Fibroblast of skin of left quadriceps (primary cell): ENCODE data around the gene CACNA1S.

Source experiments
- DNase-seq, 2 experiments: peaks; one replicate each; pipeline ENCODE4 v3.0.0-alpha.2; 2013; ENCODE audit warnings: low read depth in 2 of 2

The CACNA1S gene

GRCh38 chr1:201062511-201063091, 49.6 kb downstream of the CACNA1S start:
- no peak for DNase-seq

- no peak for DNase-seq
Measured at GRCh38 chr1:201061886-201062285, 50.3 kb downstream of the CACNA1S start.

- DNase-seq: no peak
Measured at GRCh38 chr1:201061049-201061448, 51.2 kb downstream of the CACNA1S start.

GRCh38 chr1:201060586-201060985, 51.6 kb downstream of the CACNA1S start:
- no peak for DNase-seq

- no peak for DNase-seq
Measured at GRCh38 chr1:201059871-201060555, 52.2 kb downstream of the CACNA1S start.

- DNase-seq: no peak
Measured at GRCh38 chr1:201059401-201059800, 52.8 kb downstream of the CACNA1S start.

- no peak for DNase-seq
Measured at GRCh38 chr1:201054091-201054543, 58.1 kb downstream of the CACNA1S start.

GRCh38 chr1:201053155-201053860, 58.9 kb downstream of the CACNA1S start:
- DNase-seq: no peak

- DNase-seq: no peak
Measured at GRCh38 chr1:201051399-201051798, 60.8 kb downstream of the CACNA1S start.

- no peak for DNase-seq
Measured at GRCh38 chr1:201050515-201051277, 61.5 kb downstream of the CACNA1S start.

GRCh38 chr1:201049248-201049831, 62.9 kb downstream of the CACNA1S start:
- no peak for DNase-seq

- DNase-seq: no peak
Measured at GRCh38 chr1:201048521-201048920, 63.7 kb downstream of the CACNA1S start.

GRCh38 chr1:201044119-201044518, 68.1 kb downstream of the CACNA1S start:
- no peak for DNase-seq

- DNase-seq: peak; percentile 34 to 37
Measured at GRCh38 chr1:201042779-201043461, 69.3 kb downstream of the CACNA1S start.

- no peak for DNase-seq
Measured at GRCh38 chr1:201041011-201041410, 71.2 kb downstream of the CACNA1S start.

GRCh38 chr1:201039876-201040275, 72.3 kb downstream of the CACNA1S start:
- DNase-seq: no peak

GRCh38 chr1:201039418-201039817, 72.8 kb downstream of the CACNA1S start:
- DNase-seq: no peak

- DNase-seq: no peak
Measured at GRCh38 chr1:201038186-201038876, 73.9 kb downstream of the CACNA1S start.

GRCh38 chr1:201036188-201036842, 75.9 kb downstream of the CACNA1S start:
- no peak for DNase-seq

GRCh38 chr1:201034671-201035070, 77.6 kb downstream of the CACNA1S start:
- no peak for DNase-seq
